GM19238 (cell line): ENCODE data around the gene POU3F2.
A peak's percentile ranks its signal among the peaks of the same experiment; 100 is the strongest.

Source experiments
- DNase-seq: peaks from one replicate; pipeline ENCODE4 v3.0.0; 2011; ENCODE audit warnings: low spot score; ENCODE audit not compliant: insufficient read length

The POU3F2 gene

GRCh38 chr6:98843271-98844243 is 9.2 kb downstream of the POU3F2 start:
- DNase-seq = no peak

GRCh38 chr6:98844244-98845210 is 10.2 kb downstream of the POU3F2 start:
- no peak for DNase-seq

- DNase-seq = peak; percentile 65
These were observed 11.0 kb downstream of the POU3F2 start for GRCh38 chr6:98845211-98846020.

- no peak for DNase-seq
These were observed 11.6 kb downstream of the POU3F2 start for GRCh38 chr6:98846021-98846380.

- no peak for DNase-seq
These were observed 13.0 kb downstream of the POU3F2 start for GRCh38 chr6:98847416-98847778.

GRCh38 chr6:98847779-98848538 is 13.6 kb downstream of the POU3F2 start:
- no peak for DNase-seq

- DNase-seq = no peak
These were observed 14.3 kb downstream of the POU3F2 start for GRCh38 chr6:98848539-98849242.

- no peak for DNase-seq
These were observed 30.1 kb downstream of the POU3F2 start for GRCh38 chr6:98864497-98864896.

GRCh38 chr6:98871057-98871456 is 36.7 kb downstream of the POU3F2 start:
- no peak for DNase-seq

GRCh38 chr6:98871821-98872220 is 37.4 kb downstream of the POU3F2 start:
- DNase-seq = no peak

- DNase-seq = no peak
These were observed 41.0 kb downstream of the POU3F2 start for GRCh38 chr6:98875375-98875774.

GRCh38 chr6:98877250-98877649 is 42.9 kb downstream of the POU3F2 start:
- DNase-seq = no peak

- DNase-seq = peak; percentile 2
These were observed 46.1 kb downstream of the POU3F2 start for GRCh38 chr6:98880486-98880885.

GRCh38 chr6:98885330-98885729 is 51.0 kb downstream of the POU3F2 start:
- DNase-seq = no peak

GRCh38 chr6:98887650-98888049 is 53.3 kb downstream of the POU3F2 start:
- no peak for DNase-seq
